ENCODE results near the gene SLC49A3.
"Not testable (repeated sequence)": the region's sequence is repeated elsewhere in the genome, so short reads cannot be mapped to it uniquely, and the experiment has no call there.

Gene SLC49A3

GRCh38 chr4:681736-682451 lies 7.1 kb downstream of the SLC49A3 start:
- DNase-seq (ENCODE audit: low read depth in 2 of 3, low spot score in 1 of 3) = no peak

GRCh38 chr4:680928-681645 lies 7.9 kb downstream of the SLC49A3 start:
- no peak for DNase-seq (ENCODE audit: low read depth in 2 of 3, low spot score in 1 of 3)

- no peak for DNase-seq (ENCODE audit: low read depth in 2 of 3, low spot score in 1 of 3)
Observed at GRCh38 chr4:680551-680927, 8.4 kb downstream of the SLC49A3 start.

- DNase-seq (ENCODE audit: low read depth in 2 of 3, low spot score in 1 of 3) = no peak
Observed at GRCh38 chr4:680091-680490, 8.9 kb downstream of the SLC49A3 start.

- DNase-seq (ENCODE audit: low read depth in 2 of 3, low spot score in 1 of 3) = no peak
Observed at GRCh38 chr4:679629-680028, 9.3 kb downstream of the SLC49A3 start.

- no peak for DNase-seq (ENCODE audit: low read depth in 2 of 3, low spot score in 1 of 3)
Observed at GRCh38 chr4:679104-679481, 9.9 kb downstream of the SLC49A3 start.

GRCh38 chr4:678331-679103 lies 10.4 kb downstream of the SLC49A3 start:
- no peak for DNase-seq (ENCODE audit: low read depth in 2 of 3, low spot score in 1 of 3)

GRCh38 chr4:677431-678293 lies 11.3 kb downstream of the SLC49A3 start:
- no peak for DNase-seq (ENCODE audit: low read depth in 2 of 3, low spot score in 1 of 3)

GRCh38 chr4:676871-677235 lies 12.1 kb downstream of the SLC49A3 start:
- DNase-seq (ENCODE audit: low read depth in 2 of 3, low spot score in 1 of 3) = no peak

- DNase-seq (ENCODE audit: low read depth in 2 of 3, low spot score in 1 of 3) = no peak
Observed at GRCh38 chr4:675980-676870, 12.7 kb downstream of the SLC49A3 start.

- DNase-seq (ENCODE audit: low read depth in 2 of 3, low spot score in 1 of 3) = no peak
Observed at GRCh38 chr4:675036-675882, 13.7 kb downstream of the SLC49A3 start.

GRCh38 chr4:674172-675035 lies 14.5 kb downstream of the SLC49A3 start, which contains the start of the genes ATP5ME and MYL5:
Gene ATP5ME, minus strand, starts transcription at chr4:674276. Its CDS starts 29 bp downstream, at chr4:674247.
Gene MYL5, plus strand, starts transcription at chr4:674542. Its CDS starts 3,485 bp downstream, at chr4:678027.
- peak; percentile 94 to 97 (median 95) for DNase-seq (ENCODE audit: low read depth in 2 of 3, low spot score in 1 of 3)

GRCh38 chr4:673349-674091 lies 15.4 kb downstream of the SLC49A3 start:
- DNase-seq (ENCODE audit: low read depth in 2 of 3, low spot score in 1 of 3) = no peak

- no peak for DNase-seq (ENCODE audit: low read depth in 2 of 3, low spot score in 1 of 3)
Observed at GRCh38 chr4:671769-672168, 17.2 kb downstream of the SLC49A3 start.

- not testable (repeated sequence) for DNase-seq (ENCODE audit: low read depth in 2 of 3, low spot score in 1 of 3)
Observed at GRCh38 chr4:669806-670559, 19.0 kb downstream of the SLC49A3 start.

GRCh38 chr4:668219-668618 lies 20.7 kb downstream of the SLC49A3 start:
- not testable (repeated sequence) for DNase-seq (ENCODE audit: low read depth in 2 of 3, low spot score in 1 of 3)

GRCh38 chr4:667545-667925 lies 21.4 kb downstream of the SLC49A3 start:
- no peak for DNase-seq (ENCODE audit: low read depth in 2 of 3, low spot score in 1 of 3)

All from stimulated activated CD4-positive, alpha-beta T cell treated with anti-CD3 and anti-CD28 coated beads, Interleukin-12 subunit alpha, Interleukin-12 subunit beta, amount 100 ng/mL, for 48 hours (primary cell).